Fibroblast of peridontal ligament (primary cell): Measurements from ENCODE around the gene LIMK1.
A peak's percentile ranks its signal among the peaks of the same experiment; 100 is the strongest.
"Not testable (repeated sequence)": the region's sequence is repeated elsewhere in the genome, so short reads cannot be mapped to it uniquely, and the experiment has no call there.

Experiments
- DNase-seq: peaks from one replicate; pipeline ENCODE4 v3.0.0-alpha.2; 2010; ENCODE audit errors: extremely low read depth

LIMK1 gene

DNA sequence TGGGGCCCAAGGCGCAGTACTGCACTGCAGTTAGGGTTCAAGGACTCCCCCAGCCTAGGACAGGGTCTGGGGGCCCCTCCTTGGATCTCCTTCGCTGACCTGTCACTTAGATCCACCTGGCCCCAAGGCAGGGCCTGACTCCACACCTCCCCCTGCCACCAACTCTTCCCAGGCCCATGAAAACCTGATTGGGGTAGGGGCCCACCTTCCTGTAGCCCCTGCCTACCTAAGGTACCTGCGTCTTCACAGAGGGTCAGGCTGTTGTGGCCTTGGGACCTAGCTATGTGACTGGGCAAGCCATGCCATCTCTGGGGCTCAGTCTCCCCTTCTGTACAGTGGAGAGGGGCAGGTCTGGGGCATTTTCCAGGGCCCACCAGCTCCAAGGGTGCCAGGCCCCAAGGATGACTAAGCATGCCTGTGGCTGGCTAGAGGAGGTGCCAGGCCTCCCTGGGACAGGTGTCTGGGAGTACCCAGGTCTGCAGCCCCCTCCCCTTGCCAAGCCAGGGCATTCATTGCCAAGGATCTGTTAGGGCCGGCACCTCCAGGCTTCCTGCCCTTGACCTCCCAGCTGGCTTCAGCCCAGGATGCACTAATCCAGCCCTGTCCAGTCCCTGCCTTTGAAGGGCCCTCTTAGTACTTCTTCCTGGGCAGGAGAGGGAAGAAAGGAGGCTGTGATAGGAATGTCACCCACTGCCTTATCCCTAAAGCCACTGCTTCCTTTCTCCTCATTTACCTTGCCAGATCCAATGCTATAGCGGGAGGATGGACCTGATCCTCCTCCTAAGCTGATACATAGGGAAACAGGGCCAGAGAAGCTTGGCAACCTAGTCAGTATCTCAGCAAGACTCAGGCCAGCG lies 1.3 kb downstream of the LIMK1 start:
- DNase-seq, result no peak

DNA sequence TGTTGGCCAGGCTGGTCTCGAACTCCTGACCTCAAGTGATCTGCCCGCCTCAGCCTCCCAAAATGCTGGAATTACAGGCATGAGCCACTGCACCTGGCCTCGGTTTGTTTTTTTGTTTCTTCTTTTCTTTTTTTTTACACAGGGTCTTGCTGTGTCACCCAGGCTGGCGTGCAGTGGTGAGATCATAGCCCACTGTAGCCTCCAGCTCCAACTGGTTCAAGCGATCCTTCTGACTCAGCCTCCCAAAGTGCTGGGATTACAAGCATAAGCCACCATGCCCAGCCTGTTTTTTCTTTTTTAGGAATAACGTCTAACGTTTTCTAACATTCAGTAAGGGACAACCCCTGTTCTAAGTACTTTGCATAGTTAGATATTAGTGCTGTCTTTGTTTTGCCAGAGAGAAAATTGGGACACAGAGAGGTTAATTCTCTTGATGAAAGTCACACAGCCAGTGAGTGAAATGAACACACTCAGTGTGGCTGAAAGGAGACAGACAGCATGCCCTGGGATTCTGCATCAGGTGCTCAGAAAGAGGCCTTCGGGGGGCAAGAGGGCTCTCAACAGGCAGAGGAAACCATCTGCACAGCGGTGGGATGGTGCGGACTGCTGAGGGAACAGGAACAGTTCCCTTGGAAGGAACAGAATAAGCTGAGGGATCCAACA lies 4.3 kb downstream of the LIMK1 start:
- DNase-seq, result no peak

DNA sequence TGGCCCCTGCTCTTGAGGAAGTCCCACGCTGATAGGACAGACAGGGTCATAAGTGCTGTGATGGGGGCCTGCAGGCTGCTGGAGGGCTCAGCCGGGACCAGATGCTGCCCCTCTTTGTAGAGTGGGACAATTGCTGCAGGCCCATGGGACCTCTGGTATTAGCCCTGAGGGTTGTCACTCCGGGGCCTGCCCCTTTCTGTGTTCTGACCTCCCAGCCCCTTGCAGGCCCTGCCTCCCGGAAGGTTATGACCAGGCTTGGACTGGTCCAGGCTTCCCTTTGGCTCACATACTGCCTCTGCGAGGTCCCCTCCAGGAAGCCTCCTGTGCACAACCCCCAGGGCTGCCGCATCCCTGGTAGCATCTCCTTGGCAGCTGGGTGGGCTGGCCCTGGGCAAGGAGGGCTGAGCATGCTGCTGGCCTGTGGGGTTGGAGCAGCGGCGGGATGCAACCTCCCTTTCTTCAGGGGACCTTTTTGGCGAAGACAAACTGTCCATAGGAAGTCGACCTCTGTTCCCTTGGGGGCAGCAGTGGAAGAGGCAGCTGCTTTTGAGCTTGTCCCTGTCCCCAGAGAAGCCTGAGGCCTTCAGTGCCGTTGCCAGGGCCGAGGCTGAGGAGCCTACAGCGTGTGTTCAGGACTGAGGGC lies 8.8 kb downstream of the LIMK1 start:
- no peak for DNase-seq

DNA sequence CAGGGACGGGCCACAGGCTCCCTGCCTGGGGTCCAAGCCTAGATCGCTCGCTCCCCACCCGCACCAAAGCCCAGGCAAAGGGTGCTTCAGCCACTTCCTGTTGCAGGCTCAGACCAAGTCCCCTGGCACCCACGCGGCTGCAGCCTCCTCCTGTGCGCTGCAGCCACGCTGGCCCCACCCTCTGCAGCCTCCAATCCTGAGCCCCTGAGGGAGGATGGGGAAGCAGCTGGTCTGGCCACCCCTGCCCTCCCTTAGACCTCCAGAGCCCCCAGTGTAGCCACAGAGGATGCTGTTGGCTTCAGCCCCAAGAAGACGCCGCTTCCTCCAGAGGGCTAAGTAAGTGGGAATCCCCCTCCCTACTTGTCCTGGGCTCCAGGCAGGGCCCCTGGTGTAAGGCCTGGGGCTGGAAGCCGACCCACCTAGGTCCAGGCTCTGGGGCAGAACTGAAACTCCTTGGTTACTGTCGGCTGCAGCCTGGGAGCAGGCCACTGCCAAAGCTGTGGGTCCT lies 9.4 kb downstream of the LIMK1 start:
- no peak for DNase-seq

DNA sequence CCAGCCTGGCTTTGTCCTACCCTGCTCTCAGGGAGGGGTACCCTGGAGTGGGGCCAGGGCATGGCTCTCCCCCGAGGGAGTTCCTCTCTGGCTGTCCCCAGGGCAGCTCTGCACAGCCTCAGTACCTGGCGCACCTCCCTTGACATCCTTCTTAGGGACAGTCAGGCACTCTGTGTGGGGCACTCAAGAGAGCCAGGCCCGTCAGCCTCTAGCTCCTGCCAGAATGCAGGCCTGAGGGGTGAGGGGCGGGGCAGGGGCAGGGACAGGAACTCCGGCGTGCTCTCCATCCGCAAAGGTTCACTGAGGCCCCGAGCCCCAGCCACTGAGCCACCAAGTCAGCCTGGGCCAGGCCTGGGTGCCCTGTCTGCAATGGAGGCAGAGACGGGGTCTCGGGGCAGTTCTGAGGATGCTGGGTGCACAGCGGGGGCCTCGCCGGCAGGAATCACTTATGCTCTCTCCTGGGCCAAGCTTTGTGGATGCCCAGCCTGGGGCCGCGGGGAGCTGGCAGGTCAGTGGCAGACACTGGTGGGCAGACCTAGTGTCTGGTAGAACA lies 10.1 kb downstream of the LIMK1 start:
- no peak for DNase-seq

DNA sequence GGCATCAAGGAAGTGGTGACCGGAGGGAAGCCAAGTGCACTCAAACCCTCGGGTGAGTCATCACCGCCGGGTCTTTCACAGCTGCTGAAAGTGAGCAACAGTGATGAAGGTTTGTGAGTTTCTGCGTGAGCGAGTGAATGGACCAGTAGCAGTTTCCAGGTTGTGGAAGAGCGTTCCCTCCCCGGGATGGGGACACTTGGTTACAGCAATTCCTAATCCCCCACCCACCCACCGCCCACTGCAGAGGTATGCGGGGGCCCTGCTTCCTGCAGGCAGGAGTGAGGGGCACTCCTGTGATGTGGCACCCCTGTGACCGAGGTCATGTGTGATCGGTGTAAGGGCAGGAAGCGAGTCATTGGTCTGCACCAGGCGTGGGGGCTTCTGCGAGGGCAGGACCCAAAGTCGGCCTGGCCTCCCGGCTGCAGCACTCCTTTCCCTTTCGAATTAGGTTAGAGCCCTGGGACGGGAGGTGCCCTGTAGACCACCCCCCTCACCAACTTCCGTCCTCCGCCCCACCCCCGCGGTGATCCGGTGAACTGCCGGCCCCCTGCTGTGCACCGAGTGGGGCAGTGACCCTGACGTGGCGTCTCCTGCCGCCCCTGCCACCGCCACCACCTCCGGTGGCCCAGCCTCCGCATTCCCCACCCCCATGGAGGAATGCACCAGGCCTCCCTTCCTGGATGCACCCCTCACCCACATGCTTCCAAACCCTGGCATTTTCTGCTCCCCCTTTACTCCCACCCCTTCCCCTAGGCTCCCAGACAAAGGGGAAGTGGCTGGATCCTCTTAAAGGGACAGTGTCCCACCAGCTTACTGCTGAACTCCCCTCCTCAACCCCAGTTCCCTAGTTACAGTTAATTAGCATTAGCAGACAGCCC lies 10.9 kb downstream of the LIMK1 start:
- DNase-seq, result peak; percentile 87

DNA sequence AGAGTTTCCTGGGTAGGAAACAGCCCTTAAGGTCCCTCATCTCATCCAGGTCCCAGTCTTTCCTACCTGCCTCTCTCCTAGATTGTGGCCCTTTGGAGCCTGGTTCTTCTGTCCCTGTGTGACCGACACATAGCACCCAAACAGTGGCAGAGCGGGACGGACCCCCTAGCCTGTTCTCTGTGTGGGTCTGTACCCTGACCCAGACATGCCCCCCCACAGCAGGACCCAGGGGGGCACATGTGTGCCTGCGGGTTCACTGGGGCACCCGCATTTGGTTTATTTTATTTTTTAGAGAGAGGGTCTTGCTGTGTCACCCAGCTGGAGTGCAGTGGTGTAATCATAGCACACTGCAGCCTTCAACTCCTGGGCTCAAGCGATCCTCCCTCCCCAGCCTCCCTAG lies 11.5 kb downstream of the LIMK1 start:
- DNase-seq, result no peak

DNA sequence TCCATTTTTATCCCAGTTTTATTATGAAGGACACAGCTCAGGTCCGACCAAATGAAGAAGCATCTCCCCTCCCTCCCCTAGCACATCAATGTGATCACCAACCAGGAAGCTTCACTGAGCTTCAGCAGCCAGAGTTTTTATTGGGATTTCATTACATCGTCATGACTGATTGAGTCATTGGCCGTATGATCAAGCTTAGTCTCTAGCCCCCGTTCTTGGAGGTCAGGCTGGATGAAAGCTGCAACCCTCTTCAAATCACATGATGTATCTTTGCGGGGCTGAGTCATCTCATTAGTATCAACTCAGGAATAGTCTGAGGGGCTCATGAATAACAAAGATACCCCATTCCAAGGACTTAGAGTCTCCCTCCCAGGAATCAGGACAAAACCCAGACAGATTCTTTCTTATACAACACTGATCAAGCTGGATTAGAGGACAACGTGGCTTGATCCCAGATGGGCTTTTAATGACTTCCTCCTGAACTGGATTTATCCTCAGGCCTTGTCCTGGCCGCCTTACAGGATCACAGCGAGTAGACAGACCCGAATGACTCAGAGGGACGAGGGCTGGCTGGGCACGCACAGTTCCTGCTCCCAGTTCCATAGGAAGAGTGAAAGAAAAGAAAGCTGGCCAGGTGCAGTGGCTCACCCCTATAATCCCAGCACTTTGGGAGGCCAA lies 14.5 kb downstream of the LIMK1 start:
- DNase-seq, result peak; percentile 96

DNA sequence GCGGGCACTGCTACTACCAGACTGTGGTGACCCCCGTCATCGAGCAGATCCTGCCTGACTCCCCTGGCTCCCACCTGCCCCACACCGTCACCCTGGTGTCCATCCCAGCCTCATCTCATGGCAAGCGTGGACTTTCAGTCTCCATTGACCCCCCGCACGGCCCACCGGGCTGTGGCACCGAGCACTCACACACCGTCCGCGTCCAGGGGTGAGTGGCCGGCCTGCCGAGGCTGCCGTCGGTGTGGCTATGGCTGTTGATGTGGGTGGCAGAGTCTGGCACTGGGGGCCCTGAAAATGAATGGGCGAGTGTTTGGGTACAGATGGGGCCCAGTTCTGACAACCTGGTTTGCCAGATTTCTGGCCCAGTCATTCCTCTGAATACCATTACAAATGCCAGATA lies 15.4 kb downstream of the LIMK1 start:
- no peak for DNase-seq

DNA sequence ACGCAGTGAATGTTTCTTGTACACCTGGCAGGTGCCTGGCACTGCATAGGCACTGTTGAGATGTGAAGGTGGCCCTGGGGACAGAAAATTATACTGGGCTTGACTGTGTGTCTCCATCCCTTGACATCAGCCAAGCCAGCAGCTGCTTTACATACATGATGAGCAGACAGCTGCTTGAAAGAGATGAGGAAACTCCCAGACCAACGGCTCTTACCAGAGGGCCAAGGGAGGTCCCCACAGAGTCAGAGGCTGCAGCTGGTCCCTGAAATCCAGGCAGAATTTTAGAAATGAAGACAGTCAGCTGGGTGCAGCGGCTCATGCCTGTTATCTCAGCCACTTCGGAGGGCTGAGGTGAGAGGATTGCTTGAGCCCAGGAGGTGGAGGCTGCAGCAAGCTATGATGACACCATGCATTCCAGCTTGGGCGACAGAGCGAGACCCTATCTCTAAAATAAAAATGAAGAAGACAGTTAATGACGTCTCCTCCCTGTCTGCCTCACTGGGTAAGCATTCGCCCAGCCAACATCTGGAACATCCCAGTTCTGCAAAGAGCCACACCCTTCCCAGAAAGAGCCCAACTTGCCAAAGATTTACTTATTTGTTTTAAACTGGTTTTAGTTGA lies 17.6 kb downstream of the LIMK1 start:
- DNase-seq, result peak; percentile 25

DNA sequence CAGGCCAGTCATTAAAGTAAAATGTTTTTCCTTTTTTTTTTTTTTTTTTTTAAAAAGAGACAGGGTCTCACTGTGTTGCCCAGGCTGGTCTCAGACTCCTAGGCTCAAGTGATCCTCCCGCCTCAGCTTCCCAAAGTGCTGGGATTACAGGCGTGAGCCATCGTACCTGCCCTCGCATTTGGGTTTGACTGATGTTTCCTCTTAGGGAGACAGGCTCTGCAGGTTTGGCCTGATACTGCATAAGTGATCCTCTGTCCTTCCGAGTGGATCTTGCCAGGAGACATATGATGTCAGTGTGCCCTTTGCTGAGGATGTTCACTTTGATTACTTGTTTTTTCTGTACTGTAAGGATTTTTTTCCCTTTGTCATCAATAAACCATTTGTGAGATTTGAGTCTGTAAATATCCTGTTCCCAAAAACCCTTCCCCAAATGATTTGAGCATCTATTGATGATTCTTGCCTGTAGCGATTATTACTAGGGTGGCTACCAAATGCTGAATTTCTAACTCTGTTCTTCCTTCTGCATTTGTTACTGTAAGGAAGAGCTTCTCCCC lies 19.7 kb downstream of the LIMK1 start:
- no peak for DNase-seq

DNA sequence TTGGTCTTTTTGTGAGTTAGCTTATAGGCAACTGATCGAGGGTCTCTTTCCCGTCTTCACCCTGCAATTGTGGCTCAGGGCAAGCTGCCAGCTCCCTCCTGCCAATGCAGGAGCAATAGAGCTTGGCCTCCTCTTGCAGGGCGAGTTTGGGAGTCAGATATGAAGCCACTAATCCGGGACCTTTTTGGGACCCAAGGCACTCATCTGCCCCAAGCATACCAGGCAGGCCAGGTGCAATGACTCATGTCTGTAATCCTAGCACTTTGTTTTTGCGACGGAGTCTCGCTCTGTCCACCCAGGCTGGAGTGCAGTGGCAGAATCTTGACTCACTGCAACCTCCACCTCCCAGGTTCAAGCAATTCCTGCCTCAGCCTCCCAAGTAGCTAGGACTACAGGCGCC lies 21.1 kb downstream of the LIMK1 start:
- DNase-seq, result no peak

DNA sequence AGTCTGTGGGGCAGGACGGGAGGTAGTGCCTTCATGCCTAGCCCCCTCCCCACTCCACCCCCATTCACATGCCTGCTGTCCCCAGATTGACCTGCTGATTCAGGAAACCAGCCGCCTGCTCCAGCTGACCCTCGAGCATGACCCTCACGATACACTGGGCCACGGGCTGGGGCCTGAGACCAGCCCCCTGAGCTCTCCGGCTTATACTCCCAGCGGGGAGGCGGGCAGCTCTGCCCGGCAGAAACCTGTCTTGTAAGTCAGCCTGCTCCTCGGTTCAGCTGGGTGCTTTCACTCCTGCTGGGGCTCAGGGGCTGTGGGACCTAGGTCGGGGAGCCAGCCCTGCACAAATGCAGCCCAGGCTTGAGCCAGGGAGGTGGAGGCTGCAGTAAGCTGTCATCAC lies 22.4 kb downstream of the LIMK1 start:
- no peak for DNase-seq

DNA sequence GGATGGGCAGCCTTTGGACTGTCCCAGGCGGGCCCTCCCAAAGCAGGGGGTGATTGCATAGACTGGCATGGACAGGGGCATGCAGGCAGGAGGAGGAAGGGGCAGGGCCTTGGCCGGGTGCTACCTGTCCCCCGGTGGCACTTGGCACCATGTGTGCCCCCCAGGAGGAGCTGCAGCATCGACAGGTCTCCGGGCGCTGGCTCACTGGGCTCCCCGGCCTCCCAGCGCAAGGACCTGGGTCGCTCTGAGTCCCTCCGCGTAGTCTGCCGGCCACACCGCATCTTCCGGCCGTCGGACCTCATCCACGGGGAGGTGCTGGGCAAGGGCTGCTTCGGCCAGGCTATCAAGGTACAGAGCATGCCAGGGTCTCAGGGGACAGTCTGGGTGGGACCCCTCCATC lies 23.2 kb downstream of the LIMK1 start:
- DNase-seq, result no peak

DNA sequence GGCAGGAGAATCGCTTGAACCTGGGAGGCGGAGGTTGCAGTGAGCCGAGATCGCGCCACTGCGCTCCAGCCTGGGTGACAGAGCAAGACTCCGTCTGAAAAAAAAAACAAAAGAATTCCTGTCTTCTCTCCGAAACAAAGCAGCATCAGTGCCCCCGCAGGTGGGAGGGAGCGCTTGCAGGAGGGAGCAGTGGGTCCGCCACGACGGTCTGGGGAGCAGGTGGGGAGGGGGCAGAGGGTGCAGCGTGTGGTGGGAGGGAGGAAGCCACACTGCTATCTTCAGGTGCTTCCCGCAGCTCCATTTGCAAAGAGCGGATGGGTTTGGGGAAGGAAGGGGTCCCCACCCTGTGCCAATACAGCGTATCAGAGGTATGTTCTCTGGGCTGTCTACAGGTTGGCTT lies 31.7 kb downstream of the LIMK1 start:
- DNase-seq, result no peak

DNA sequence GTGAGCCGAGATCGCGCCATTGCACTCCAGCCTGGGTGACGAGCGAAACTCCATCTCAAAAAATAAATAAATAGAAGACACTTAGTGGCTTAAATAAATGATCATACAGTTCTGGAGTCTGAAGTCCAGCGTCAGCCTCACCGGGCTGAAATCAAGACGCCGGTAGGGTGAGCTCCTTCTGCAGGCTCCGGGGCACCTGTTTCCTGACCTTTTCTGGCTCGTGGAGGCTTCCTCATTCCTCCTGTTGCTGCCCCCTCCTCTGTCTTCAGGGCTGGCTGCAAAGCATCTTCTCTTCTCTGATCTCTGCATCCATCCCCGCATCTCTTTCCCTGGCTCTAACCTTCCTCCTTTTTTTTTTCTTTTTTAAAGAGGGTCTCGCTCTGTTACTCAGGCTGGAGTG lies 32.8 kb downstream of the LIMK1 start:
- no peak for DNase-seq

DNA sequence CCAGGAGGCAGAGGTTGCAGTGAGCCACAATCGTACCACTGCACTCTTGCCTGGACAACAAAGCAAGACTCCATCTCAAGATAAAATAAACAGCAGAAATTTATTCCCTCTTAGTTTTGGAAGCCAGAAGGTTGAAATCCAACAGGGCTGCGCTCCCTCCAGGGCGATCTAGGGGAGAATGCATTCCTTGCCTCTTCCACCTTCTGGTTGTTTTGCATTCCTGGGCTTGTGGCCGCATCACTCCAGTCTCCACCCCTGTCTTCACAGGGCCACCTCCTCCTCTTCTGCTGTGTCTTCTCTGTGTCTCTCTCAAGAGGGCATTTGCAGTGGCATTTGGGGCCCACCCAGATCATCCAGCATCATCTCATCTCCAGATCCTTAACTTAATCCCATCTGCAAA lies 36.2 kb downstream of the LIMK1 start:
- no peak for DNase-seq

DNA sequence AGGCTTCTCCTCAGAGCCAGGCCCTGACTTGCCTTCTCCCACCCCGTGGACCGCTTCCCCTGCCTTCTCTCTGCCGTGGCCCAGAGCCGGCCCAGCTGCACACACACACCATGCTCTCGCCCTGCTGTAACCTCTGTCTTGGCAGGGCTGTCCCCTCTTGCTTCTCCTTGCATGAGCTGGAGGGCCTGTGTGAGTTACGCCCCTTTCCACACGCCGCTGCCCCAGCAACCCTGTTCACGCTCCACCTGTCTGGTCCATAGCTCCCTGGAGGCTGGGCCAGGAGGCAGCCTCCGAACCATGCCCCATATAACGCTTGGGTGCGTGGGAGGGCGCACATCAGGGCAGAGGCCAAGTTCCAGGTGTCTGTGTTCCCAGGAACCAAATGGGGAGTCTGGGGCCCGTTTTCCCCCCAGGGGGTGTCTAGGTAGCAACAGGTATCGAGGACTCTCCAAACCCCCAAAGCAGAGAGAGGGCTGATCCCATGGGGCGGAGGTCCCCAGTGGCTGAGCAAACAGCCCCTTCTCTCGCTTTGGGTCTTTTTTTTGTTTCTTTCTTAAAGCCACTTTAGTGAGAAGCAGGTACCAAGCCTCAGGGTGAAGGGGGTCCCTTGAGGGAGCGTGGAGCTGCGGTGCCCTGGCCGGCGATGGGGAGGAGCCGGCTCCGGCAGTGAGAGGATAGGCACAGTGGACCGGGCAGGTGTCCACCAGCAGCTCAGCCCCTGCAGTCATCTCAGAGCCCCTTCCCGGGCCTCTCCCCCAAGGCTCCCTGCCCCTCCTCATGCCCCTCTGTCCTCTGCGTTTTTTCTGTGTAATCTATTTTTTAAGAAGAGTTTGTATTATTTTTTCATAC lies 38.0 kb downstream of the LIMK1 start:
- DNase-seq, result no peak

DNA sequence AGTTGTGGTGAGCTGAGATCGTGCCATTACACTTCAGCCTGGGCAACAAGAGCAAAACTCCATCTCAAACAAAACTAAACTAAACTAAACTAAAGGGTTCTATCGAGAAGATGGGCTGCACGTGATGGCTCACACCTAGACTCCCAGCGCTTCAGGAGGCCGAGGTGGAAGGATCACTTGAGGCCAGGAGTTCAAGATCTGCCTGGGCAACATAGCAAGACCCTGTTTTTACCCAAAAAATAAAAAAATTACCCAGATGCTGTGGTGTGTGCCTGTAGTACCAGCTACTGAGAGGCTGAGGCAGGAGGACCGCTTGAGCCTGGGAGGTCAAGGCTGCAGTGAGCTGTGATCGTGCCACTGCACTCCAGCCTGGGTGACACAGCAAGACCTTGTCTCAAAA lies 40.3 kb downstream of the LIMK1 start:
- not testable (repeated sequence) for DNase-seq
